ENCODE data around the gene SPIN1.

- TF ChIP-seq CTCF (IDR thresholded peaks at IDR 0.05; ENCODE audit: borderline replicate concordance, extremely low read depth, low read length, poor library complexity, severe bottlenecking) (no peak), EZH2 (IDR thresholded peaks at IDR 0.05; ENCODE audit: borderline replicate concordance, low read depth, low read length, severe bottlenecking) (no peak)
Observed at GRCh38 chr9:88488166-88488565, 99.9 kb downstream of the SPIN1 start.
